H1 (cell line): ENCODE data around the gene UNK. TPM values are rescaled to one million over a fixed set of nuclear protein-coding genes. Genes with fewer than 3 reads are reported as not detected.

Experiments
- CTCF ChIA-PET: fragments of 300-600 bp; sonication (Branson Sonifier 250); formaldehyde crosslinking; loops from one replicate; lab custom pipeline; 2021; ENCODE audit not compliant: partially characterized antibody; lab: Charles Lee
- POLR2A ChIA-PET: fragments of 300-600 bp; sonication (Branson Sonifier 250); formaldehyde crosslinking; loops from one replicate; lab custom pipeline; 2021; ENCODE audit warnings: inconsistent platforms; ENCODE audit not compliant: partially characterized antibody; lab: Charles Lee
- DNase-seq, 2 experiments: peaks; one replicate each; pipeline versions ENCODE4 v3.0.0 to v3.0.0-alpha.2; 2010 to 2022; ENCODE audit warnings: low spot score in 2 of 2, low read depth in 1 of 2, mixed read lengths in 1 of 2
- FAIRE-seq: peaks from 2 replicates; lab custom pipeline; 2011; peaks lifted over from hg19 to GRCh38; lab: Jason Lieb, UNC
- H2AFZ ChIP-seq: 2 replicates; pipeline ENCODE4 v1.8.1; 2012; ENCODE audit warnings: low read length, inconsistent platforms
- H2AK5ac ChIP-seq: 2 replicates; pipeline ENCODE4 v1.6.1; 2013; ENCODE audit warnings: low read depth, low read length
- H2BK120ac ChIP-seq: replicated peaks from 2 replicates; pipeline ENCODE3; 2013; ENCODE audit warnings: low read depth, low read length, inconsistent platforms
- H2BK12ac ChIP-seq: 2 replicates; pipeline ENCODE4 v1.6.1; 2013; ENCODE audit warnings: low read depth, low read length
- H2BK15ac ChIP-seq: 2 replicates; pipeline ENCODE4 v1.6.1; 2013; ENCODE audit warnings: low read length
- H2BK20ac ChIP-seq: 2 replicates; pipeline ENCODE4 v1.6.1; 2013; ENCODE audit warnings: low read length
- H2BK5ac ChIP-seq: 2 replicates; pipeline ENCODE4 v1.6.1; 2013; ENCODE audit warnings: low read depth, low read length
- H3K14ac ChIP-seq: 2 replicates; pipeline ENCODE4 v1.6.1; 2013; ENCODE audit warnings: inconsistent platforms; ENCODE audit not compliant: insufficient read length
- H3K18ac ChIP-seq: 2 replicates; pipeline ENCODE4 v1.6.1; 2013; ENCODE audit warnings: low read length; ENCODE audit errors: extremely low read depth
- H3K23ac ChIP-seq: 2 replicates; pipeline ENCODE4 v1.6.1; 2013; ENCODE audit warnings: inconsistent platforms; ENCODE audit not compliant: insufficient read length
- H3K23me2 ChIP-seq: 2 replicates; pipeline ENCODE4 v1.6.1; 2013; ENCODE audit warnings: low read depth, low read length
- H3K27ac ChIP-seq: 2 replicates; pipeline ENCODE4 v1.6.1; 2011; ENCODE audit warnings: low read depth, low read length, inconsistent platforms
- H3K27me3 ChIP-seq, 4 experiments: replicated peaks in 1 of 4; 1 replicate in 1 of 4; 2 replicates in 3 of 4; pipeline versions ENCODE4 v1.6.1 to v1.8.1; 2011 to 2013; ENCODE audit warnings: low read length in 3 of 4, mild to moderate bottlenecking in 3 of 4, inconsistent platforms in 2 of 4, mixed read lengths in 2 of 4, moderate library complexity in 1 of 4; ENCODE audit not compliant: control insufficient read depth in 3 of 4, insufficient read depth in 3 of 4; ENCODE audit errors: extremely low read depth in 1 of 4
- H3K36me3 ChIP-seq, 4 experiments: 2 replicates each; pipeline versions ENCODE4 v1.6.1 to v1.8.1; 2011 to 2013; ENCODE audit warnings: mild to moderate bottlenecking in 4 of 4, low read length in 3 of 4, moderate library complexity in 2 of 4, control low read depth in 1 of 4, inconsistent platforms in 1 of 4; ENCODE audit not compliant: insufficient read depth in 4 of 4, control insufficient read depth in 2 of 4
- H3K4ac ChIP-seq: replicated peaks from 2 replicates; pipeline ENCODE3; 2013; ENCODE audit warnings: low read length, low read depth, mixed read lengths, inconsistent platforms; ENCODE audit not compliant: insufficient read length
- H3K4me1 ChIP-seq, 4 experiments: replicated peaks in 1 of 4; 1 replicate in 1 of 4; 2 replicates in 3 of 4; pipeline versions ENCODE4 v1.6.1 to v1.8.1; 2011 to 2013; ENCODE audit warnings: low read length in 3 of 4, inconsistent platforms in 2 of 4, mixed read lengths in 1 of 4; ENCODE audit not compliant: insufficient read depth in 4 of 4, control insufficient read depth in 3 of 4
- H3K4me2 ChIP-seq, 2 experiments: 2 replicates each; pipeline versions ENCODE4 v1.6.1 to v1.8.1; 2011 to 2013; ENCODE audit warnings: low read depth in 2 of 2, low read length in 2 of 2, control low read depth in 1 of 2, inconsistent platforms in 1 of 2, mild to moderate bottlenecking in 1 of 2; ENCODE audit not compliant: insufficient read depth in 1 of 2
- H3K4me3 ChIP-seq, 4 experiments: fragments of 200-600, 300-600 bp in 1 of 4; sonication (generic), shearing (Covaris generic), sonication (Bioruptor Twin) in 1 of 4; 2 replicates each; pipeline versions ENCODE4 v1.5.1 to v1.8.1; 2011 to 2016; ENCODE audit warnings: low read length in 4 of 4, low read depth in 3 of 4, control low read depth in 2 of 4, inconsistent platforms in 2 of 4, mild to moderate bottlenecking in 2 of 4, mixed read lengths in 1 of 4, moderate library complexity in 1 of 4; ENCODE audit not compliant: insufficient read depth in 2 of 4; ENCODE audit errors: extremely low read depth in 1 of 4
- H3K56ac ChIP-seq: replicated peaks from 2 replicates; pipeline ENCODE3; 2013; ENCODE audit warnings: low read depth, mild to moderate bottlenecking, mixed read lengths, low read length, inconsistent platforms; ENCODE audit not compliant: insufficient read length
- H3K79me1 ChIP-seq: 2 replicates; pipeline ENCODE4 v1.6.1; 2013; ENCODE audit warnings: low read depth, low read length, control low read depth
- H3K79me2 ChIP-seq, 2 experiments: 2 replicates each; pipeline versions ENCODE4 v1.6.1 to v1.8.1; 2012 to 2013; ENCODE audit warnings: low read length in 2 of 2, mild to moderate bottlenecking in 2 of 2, inconsistent platforms in 1 of 2; ENCODE audit not compliant: insufficient read depth in 2 of 2, control insufficient read depth in 1 of 2
- H3K9ac ChIP-seq, 4 experiments: replicated peaks in 1 of 4; 1 replicate in 1 of 4; 2 replicates in 3 of 4; pipeline versions ENCODE4 v1.6.1 to v1.8.1; 2011 to 2013; ENCODE audit warnings: low read depth in 3 of 4, low read length in 3 of 4, control low read depth in 2 of 4, mild to moderate bottlenecking in 2 of 4, moderate library complexity in 2 of 4, inconsistent platforms in 1 of 4; ENCODE audit errors: extremely low read depth in 1 of 4
- H3K9me3 ChIP-seq, 2 experiments: 2 replicates each; pipeline versions ENCODE4 v1.6.1 to v1.8.1; 2012 to 2013; ENCODE audit warnings: mild to moderate bottlenecking in 2 of 2, moderate library complexity in 2 of 2, control low read depth in 1 of 2, inconsistent platforms in 1 of 2, low read depth in 1 of 2, low read length in 1 of 2, mixed read lengths in 1 of 2; ENCODE audit not compliant: insufficient read depth in 2 of 2
- H4K20me1 ChIP-seq, 2 experiments: replicated peaks in 1 of 2; 2 replicates each; pipeline versions ENCODE3 to v1.8.1; 2011 to 2013; ENCODE audit warnings: inconsistent platforms in 2 of 2, low read length in 2 of 2, mild to moderate bottlenecking in 1 of 2; ENCODE audit not compliant: insufficient read depth in 2 of 2, control insufficient read depth in 1 of 2
- H4K5ac ChIP-seq: 2 replicates; pipeline ENCODE4 v1.6.1; 2013; ENCODE audit warnings: low read length, low read depth, mixed read lengths, inconsistent platforms; ENCODE audit not compliant: insufficient read length
- H4K8ac ChIP-seq: 2 replicates; pipeline ENCODE4 v1.8.0; 2013; ENCODE audit warnings: mild to moderate bottlenecking, moderate library complexity, low read length, inconsistent platforms; ENCODE audit not compliant: insufficient read depth; ENCODE audit errors: extremely low read depth
- H4K91ac ChIP-seq: replicated peaks from 2 replicates; pipeline ENCODE3; 2013; ENCODE audit warnings: low read length, mixed read lengths, inconsistent platforms; ENCODE audit not compliant: insufficient read length
- BCL11A ChIP-seq, 2 experiments: IDR thresholded peaks; one replicate each; pipeline ENCODE4 v1.6.1; 2011; ENCODE audit warnings: low read depth in 2 of 2, low read length in 2 of 2, mild to moderate bottlenecking in 2 of 2
- CBX5 ChIP-seq: fragments of 300-800, 300-1000 bp; sonication (generic); IDR thresholded peaks from 2 replicates; pipeline ENCODE4 v1.7.1; 2016; ENCODE audit warnings: antibody characterized with exemption, low read length, low read depth
- CHD2 ChIP-seq: IDR thresholded peaks from 2 replicates; pipeline ENCODE4 v1.6.1; 2012; ENCODE audit warnings: low read length, improper control_type of control experiment
- EP300 ChIP-seq, 2 experiments: IDR thresholded peaks; 1 replicate in 1 of 2; 2 replicates in 1 of 2; pipeline ENCODE4 v1.6.1; 2011 to 2012; ENCODE audit warnings: low read depth in 2 of 2, low read length in 2 of 2, mild to moderate bottlenecking in 2 of 2, borderline replicate concordance in 1 of 2, inconsistent platforms in 1 of 2, moderate library complexity in 1 of 2
- GABPA ChIP-seq: IDR thresholded peaks from 2 replicates; pipeline ENCODE4 v1.6.1; 2011; ENCODE audit warnings: mild to moderate bottlenecking, low read length, moderate library complexity, borderline replicate concordance; ENCODE audit not compliant: insufficient read depth
- HDAC6 ChIP-seq: IDR thresholded peaks from one replicate; pipeline ENCODE4 v1.7.1; 2012; ENCODE audit warnings: low read depth, mild to moderate bottlenecking, inconsistent platforms, low read length, moderate library complexity
- KDM4A ChIP-seq: IDR thresholded peaks from one replicate; pipeline ENCODE4 v1.7.1; 2012; ENCODE audit warnings: low read depth, mild to moderate bottlenecking, moderate library complexity, low read length, inconsistent platforms; ENCODE audit not compliant: severe bottlenecking
- RNF2 ChIP-seq: fragments of 200-900, 300-1000 bp; sonication (generic); IDR thresholded peaks from 2 replicates; pipeline ENCODE4 v1.7.1; 2016; ENCODE audit warnings: borderline replicate concordance, low read depth, mild to moderate bottlenecking, antibody characterized with exemption, low read length; ENCODE audit not compliant: poor library complexity, severe bottlenecking; ENCODE audit errors: missing control alignments
- TAF7 ChIP-seq: optimal IDR thresholded peaks from 2 replicates; pipeline ENCODE3; 2011; ENCODE audit warnings: low read depth, mild to moderate bottlenecking, inconsistent platforms, low read length, moderate library complexity, borderline replicate concordance
- TEAD4 ChIP-seq: IDR thresholded peaks from 2 replicates; pipeline ENCODE4 v1.6.1; 2012; ENCODE audit warnings: low read depth, low read length, inconsistent platforms, mixed read lengths
- USF2 ChIP-seq: IDR thresholded peaks from 2 replicates; pipeline ENCODE4 v1.6.1; 2011; ENCODE audit warnings: low read length, improper control_type of control experiment
- ZNF274 ChIP-seq: IDR thresholded peaks from 2 replicates; pipeline ENCODE4 v1.7.0; 2012; ENCODE audit warnings: low read length, borderline replicate concordance; ENCODE audit errors: extremely low read depth
- WGBS, 2 experiments: shearing (Covaris generic) in 1 of 2; methylation state at CpG; one replicate each; pipeline versions ENCODE4 v1.1.6 to v1.1.7; 2013 to 2015; ENCODE audit warnings: low lambda C conversion rate in 2 of 2, mixed read lengths in 2 of 2, inconsistent platforms in 1 of 2, low coverage in 1 of 2, missing lambda C conversion rate in 1 of 2; ENCODE audit not compliant: insufficient replicate concordance in 2 of 2, insufficient coverage in 1 of 2, insufficient read length in 1 of 2; ENCODE audit errors: extremely low coverage in 1 of 2, missing lambda C conversion rate in 1 of 2; 5-methylcytosine and 5-hydroxymethylcytosine counted together
- polyA plus RNA-seq, 7 experiments: library from polyadenylated mRNA; depleted of rRNA in 3 of 7; stranded (reverse) in 5 of 7; unstranded in 2 of 7; fragments of >200 nt in 5 of 7; fragments of 200-250 nt in 2 of 7; gene quantifications; 1 replicate in 5 of 7; 2 replicates in 1 of 7; 4 replicates in 1 of 7; pipeline versions ENCODE4 v1.2.1 to v1.2.3, GENCODE V29; 2011 to 2013; ENCODE audit warnings: missing spikeins in 2 of 7, mixed read lengths in 2 of 7
- total RNA-seq: library from RNA; stranded (reverse); fragmentation: NEBNext Ultra II Directional; extraction: Animal tissue kit (Norgen Biotek cat#: 25700); gene quantifications from 2 replicates; pipeline ENCODE4 v1.2.1, GENCODE V29; 2021

Gene UNK
- total and polyA plus RNA-seq, 2 of the 8 experiments (the other 6 are each of a cell fraction or from before 2014, with no cell fraction given) = 24.2 to 33.3 TPM

- Histone ChIP-seq H2AFZ (no peak overlapping the region), H3K9ac (no peak overlapping the region), H3K4me2 (no peak overlapping the region), H2BK15ac (no peak overlapping the region), H3K23ac (no peak overlapping the region), H2AK5ac (no peak overlapping the region), H3K56ac (no peak overlapping the region), H2BK120ac (no peak overlapping the region), H3K79me1 (peaks cover 11% of the 10 kb centered on the region), H3K27ac (no peak overlapping the region), H3K14ac (no peak overlapping the region), H4K91ac (no peak overlapping the region), H4K20me1 (peaks cover 2 to 18% of the 10 kb centered on the region in 2 experiments), H3K4me1 (peaks cover 0 to 2% (median 0%) of the 10 kb centered on the region in 4 experiments; a peak in 2 of 7 replicates), H3K36me3 (peaks cover 3 to 23% (median 12%) of the 10 kb centered on the region in 4 experiments; a peak in 6 of 8 replicates), H4K8ac (no peak overlapping the region), H3K27me3 (no peaks in the 10 kb centered on the region), H3K18ac (no peak overlapping the region), H2BK20ac (no peak overlapping the region), H3K4me3 (no peak overlapping the region), H2BK5ac (no peak overlapping the region), H3K79me2 (peaks cover 5 to 86% of the 10 kb centered on the region in 2 experiments), H3K4ac (no peak overlapping the region), H4K5ac (no peak overlapping the region), H3K9me3 (no peaks in the 10 kb centered on the region), H3K23me2 (no peaks in the 10 kb centered on the region), H2BK12ac (no peak overlapping the region)
- FAIRE-seq (no peak), DNase-seq (no peak)
- CTCF ChIA-PET = interaction anchor here (1.0 to 3.3 kb wide), 7 partner anchors 8 to 39 kb away, joined by 3 to 14 read pairs (median 5); no protein-coding TSS in a partner anchor
- POLR2A ChIA-PET = interaction anchor here (0.6 to 4.6 kb wide), 6 partner anchors 12 to 214 kb away, joined by 3 to 90 read pairs (median 4); a partner anchor contains a TSS
- WGBS, 2 experiments = 93% methylated on average over 6 of the region's 6 CpGs; no CpG with 5 or more reads in 1 of the 2 experiments
- TF ChIP-seq CHD2 = no peak
- TF ChIP-seq TEAD4 = no peak
- no peak for TF ChIP-seq GABPA
- TF ChIP-seq TAF7 = no peak
- no peak for TF ChIP-seq HDAC6
- TF ChIP-seq EP300 (IDR thresholded peaks at IDR 0.05; ENCODE audit: borderline replicate concordance in 1 of 2, low read depth in 2 of 2, low read length in 2 of 2) = no peak
- no peak for TF ChIP-seq ZNF274
- no peak for TF ChIP-seq CBX5
- no peak for TF ChIP-seq USF2
- TF ChIP-seq KDM4A = no peak
- TF ChIP-seq RNF2 = no peak
- TF ChIP-seq BCL11A (IDR thresholded peaks at IDR 0.05; ENCODE audit: low read depth in 2 of 2, low read length in 2 of 2) = no peak
These were observed 6.6 kb downstream of the UNK start for GRCh38 chr17:75791254-75791653.
